Measurements from ENCODE around the gene APEX1.

The APEX1 gene

GRCh38 chr14:20413744-20414082, 41.3 kb upstream of the APEX1 start:
- peak; percentile 1; the same call in 2 of the 3 replicates for ATAC-seq
- TF ChIP-seq TSHZ2 (CRISPR knock-in tag; IDR thresholded peaks at IDR 0.05): no peak
- TF ChIP-seq ZC3H10 (CRISPR knock-in tag; IDR thresholded peaks at IDR 0.05): no peak
- TF ChIP-seq PATZ1 (CRISPR knock-in tag; IDR thresholded peaks at IDR 0.05; ENCODE audit: borderline replicate concordance): no peak
- no peak for TF ChIP-seq TOX (CRISPR knock-in tag; IDR thresholded peaks at IDR 0.05; ENCODE audit: borderline replicate concordance)
- no peak for TF ChIP-seq BACH2 (CRISPR knock-in tag; IDR thresholded peaks at IDR 0.05; ENCODE audit: borderline replicate concordance)
- no peak for TF ChIP-seq ARNTL (CRISPR knock-in tag; IDR thresholded peaks at IDR 0.05; ENCODE audit: borderline replicate concordance, low read depth)
- no peak for TF ChIP-seq SNAI2 (CRISPR knock-in tag; IDR thresholded peaks at IDR 0.05)
- no peak for TF ChIP-seq ISL1 (CRISPR knock-in tag; IDR thresholded peaks at IDR 0.05)
- TF ChIP-seq, protein P1, sequence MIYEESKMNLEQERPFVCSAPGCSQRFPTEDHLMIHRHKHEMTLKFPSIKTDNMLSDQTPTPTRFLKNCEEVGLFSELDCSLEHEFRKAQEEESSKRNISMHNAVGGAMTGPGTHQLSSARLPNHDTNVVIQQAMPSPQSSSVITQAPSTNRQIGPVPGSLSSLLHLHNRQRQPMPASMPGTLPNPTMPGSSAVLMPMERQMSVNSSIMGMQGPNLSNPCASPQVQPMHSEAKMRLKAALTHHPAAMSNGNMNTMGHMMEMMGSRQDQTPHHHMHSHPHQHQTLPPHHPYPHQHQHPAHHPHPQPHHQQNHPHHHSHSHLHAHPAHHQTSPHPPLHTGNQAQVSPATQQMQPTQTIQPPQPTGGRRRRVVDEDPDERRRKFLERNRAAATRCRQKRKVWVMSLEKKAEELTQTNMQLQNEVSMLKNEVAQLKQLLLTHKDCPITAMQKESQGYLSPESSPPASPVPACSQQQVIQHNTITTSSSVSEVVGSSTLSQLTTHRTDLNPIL (CRISPR knock-in tag; IDR thresholded peaks at IDR 0.05; ENCODE audit: low read depth): no peak
- TF ChIP-seq GLIS3 (CRISPR knock-in tag; IDR thresholded peaks at IDR 0.05): no peak
- TF ChIP-seq, protein P2, sequence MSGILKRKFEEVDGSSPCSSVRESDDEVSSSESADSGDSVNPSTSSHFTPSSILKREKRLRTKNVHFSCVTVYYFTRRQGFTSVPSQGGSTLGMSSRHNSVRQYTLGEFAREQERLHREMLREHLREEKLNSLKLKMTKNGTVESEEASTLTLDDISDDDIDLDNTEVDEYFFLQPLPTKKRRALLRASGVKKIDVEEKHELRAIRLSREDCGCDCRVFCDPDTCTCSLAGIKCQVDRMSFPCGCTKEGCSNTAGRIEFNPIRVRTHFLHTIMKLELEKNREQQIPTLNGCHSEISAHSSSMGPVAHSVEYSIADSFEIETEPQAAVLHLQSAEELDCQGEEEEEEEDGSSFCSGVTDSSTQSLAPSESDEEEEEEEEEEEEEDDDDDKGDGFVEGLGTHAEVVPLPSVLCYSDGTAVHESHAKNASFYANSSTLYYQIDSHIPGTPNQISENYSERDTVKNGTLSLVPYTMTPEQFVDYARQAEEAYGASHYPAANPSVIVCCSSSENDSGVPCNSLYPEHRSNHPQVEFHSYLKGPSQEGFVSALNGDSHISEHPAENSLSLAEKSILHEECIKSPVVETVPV (CRISPR knock-in tag; IDR thresholded peaks at IDR 0.05): no peak
- TF ChIP-seq ZFP3 (CRISPR knock-in tag; IDR thresholded peaks at IDR 0.05): no peak
- no peak for TF ChIP-seq ZNF565 (CRISPR knock-in tag; conservative IDR thresholded peaks at IDR 0.05; ENCODE audit: low read depth)

- ATAC-seq: peak; percentile 33
- TF ChIP-seq ZC3H10 (CRISPR knock-in tag; IDR thresholded peaks at IDR 0.05) (no peak), ARNTL (CRISPR knock-in tag; IDR thresholded peaks at IDR 0.05; ENCODE audit: borderline replicate concordance, low read depth) (no peak)
These were observed 39.2 kb upstream of the APEX1 start for GRCh38 chr14:20415782-20416206.

DNA sequence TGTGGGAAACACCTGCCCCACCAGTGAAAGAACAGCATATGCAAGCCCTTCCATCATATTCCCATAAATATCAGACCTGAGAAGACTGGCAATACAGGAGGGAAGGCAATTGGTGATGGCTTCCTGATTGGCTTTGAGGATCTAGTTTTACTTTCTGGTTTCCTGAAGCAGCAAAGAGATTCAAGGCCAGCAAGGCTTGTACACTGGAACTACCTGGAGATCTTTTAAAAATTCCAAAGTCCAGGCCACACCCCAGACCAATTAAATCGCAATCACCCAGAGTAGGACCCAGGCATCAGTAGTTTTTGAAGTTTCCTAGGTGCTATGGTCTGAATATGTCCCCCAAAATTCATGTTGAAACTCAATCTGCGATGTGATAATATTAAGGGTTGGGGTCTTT, 38.8 kb upstream of the APEX1 start:
- no peak for ATAC-seq
- TF ChIP-seq ZFP3 (CRISPR knock-in tag; IDR thresholded peaks at IDR 0.05) (no peak), TOX (CRISPR knock-in tag; IDR thresholded peaks at IDR 0.05; ENCODE audit: borderline replicate concordance) (no peak), ISL1 (CRISPR knock-in tag; IDR thresholded peaks at IDR 0.05) (no peak), BACH2 (CRISPR knock-in tag; IDR thresholded peaks at IDR 0.05; ENCODE audit: borderline replicate concordance) (no peak), ZNF565 (CRISPR knock-in tag; conservative IDR thresholded peaks at IDR 0.05; ENCODE audit: low read depth) (no peak), OSR1 (CRISPR knock-in tag; IDR thresholded peaks at IDR 0.05) (no peak), SNAI2 (CRISPR knock-in tag; IDR thresholded peaks at IDR 0.05) (no peak), ZFP30 (CRISPR knock-in tag; IDR thresholded peaks at IDR 0.05) (no peak), RARB (CRISPR knock-in tag; IDR thresholded peaks at IDR 0.05) (no peak), GLIS3 (CRISPR knock-in tag; IDR thresholded peaks at IDR 0.05) (no peak), TSHZ2 (CRISPR knock-in tag; IDR thresholded peaks at IDR 0.05) (no peak), ZNF8 (CRISPR knock-in tag; IDR thresholded peaks at IDR 0.05) (no peak), PATZ1 (CRISPR knock-in tag; IDR thresholded peaks at IDR 0.05; ENCODE audit: borderline replicate concordance) (no peak), CSDC2 (CRISPR knock-in tag; IDR thresholded peaks at IDR 0.05) (no peak), ZNF70 (CRISPR knock-in tag; IDR thresholded peaks at IDR 0.05) (no peak), PPARA (CRISPR knock-in tag; IDR thresholded peaks at IDR 0.05; ENCODE audit: borderline replicate concordance) (no peak)
- TF ChIP-seq, protein P2 (CRISPR knock-in tag; IDR thresholded peaks at IDR 0.05): no peak
- TF ChIP-seq, protein P1 (CRISPR knock-in tag; IDR thresholded peaks at IDR 0.05; ENCODE audit: low read depth): no peak

All from SK-N-SH treated with all-trans-retinoic acid at 6 μM for 48 hours (cell line).